Lower leg skin (tissue), 3 donors: ENCODE results near the gene CR1L.

ENCODE experiments used
- POLR2A ChIP-seq, 2 donors: fragments of 450-650 bp; IDR thresholded peaks; one replicate each; pipeline ENCODE4 v1.6.1; 2016 to 2017; ENCODE audit warnings: antibody characterized with exemption in 2 of 2, mild to moderate bottlenecking in 1 of 2, moderate library complexity in 1 of 2
- TF ChIP-seq, protein P1 (sequence below), 3 donors: fragments of 450-650 bp; IDR thresholded peaks; one replicate each; pipeline ENCODE4 v1.5.1; 2016; ENCODE audit warnings: antibody characterized with exemption in 3 of 3, mild to moderate bottlenecking in 3 of 3, moderate library complexity in 2 of 3

DNA sequence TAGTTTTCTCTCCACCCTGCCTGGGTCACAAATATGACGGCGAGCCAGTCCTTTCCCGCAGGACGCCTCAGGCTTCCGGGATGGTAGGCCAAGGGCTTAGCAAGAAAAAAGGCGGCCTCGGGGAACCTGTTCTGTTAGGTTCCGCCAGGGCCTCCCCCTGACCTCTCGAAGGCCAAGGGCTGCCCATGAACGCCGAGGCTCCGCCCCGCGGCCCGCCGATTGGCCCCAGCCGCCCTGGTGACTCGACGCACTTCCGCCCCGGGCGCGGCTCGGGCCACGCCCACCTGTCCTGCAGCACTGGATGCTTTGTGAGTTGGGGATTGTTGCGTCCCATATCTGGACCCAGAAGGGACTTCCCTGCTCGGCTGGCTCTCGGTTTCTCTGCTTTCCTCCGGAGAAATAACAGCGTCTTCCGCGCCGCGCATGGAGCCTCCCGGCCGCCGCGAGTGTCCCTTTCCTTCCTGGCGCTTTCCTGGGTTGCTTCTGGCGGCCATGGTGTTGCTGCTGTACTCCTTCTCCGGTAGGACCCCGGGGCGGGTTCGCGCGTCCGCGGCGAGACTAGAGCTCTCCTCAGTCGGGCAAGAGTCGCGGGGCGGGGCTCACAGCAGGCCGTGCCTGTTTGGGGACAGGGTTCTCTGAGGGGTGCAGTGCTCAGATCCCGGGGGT is 107.0 kb downstream of the CR1L start, which contains the start of gene CD46:
- peak in 1 of 2 donors; percentile 42 for TF ChIP-seq POLR2A (IDR thresholded peaks at IDR 0.05)
- TF ChIP-seq, protein P1, sequence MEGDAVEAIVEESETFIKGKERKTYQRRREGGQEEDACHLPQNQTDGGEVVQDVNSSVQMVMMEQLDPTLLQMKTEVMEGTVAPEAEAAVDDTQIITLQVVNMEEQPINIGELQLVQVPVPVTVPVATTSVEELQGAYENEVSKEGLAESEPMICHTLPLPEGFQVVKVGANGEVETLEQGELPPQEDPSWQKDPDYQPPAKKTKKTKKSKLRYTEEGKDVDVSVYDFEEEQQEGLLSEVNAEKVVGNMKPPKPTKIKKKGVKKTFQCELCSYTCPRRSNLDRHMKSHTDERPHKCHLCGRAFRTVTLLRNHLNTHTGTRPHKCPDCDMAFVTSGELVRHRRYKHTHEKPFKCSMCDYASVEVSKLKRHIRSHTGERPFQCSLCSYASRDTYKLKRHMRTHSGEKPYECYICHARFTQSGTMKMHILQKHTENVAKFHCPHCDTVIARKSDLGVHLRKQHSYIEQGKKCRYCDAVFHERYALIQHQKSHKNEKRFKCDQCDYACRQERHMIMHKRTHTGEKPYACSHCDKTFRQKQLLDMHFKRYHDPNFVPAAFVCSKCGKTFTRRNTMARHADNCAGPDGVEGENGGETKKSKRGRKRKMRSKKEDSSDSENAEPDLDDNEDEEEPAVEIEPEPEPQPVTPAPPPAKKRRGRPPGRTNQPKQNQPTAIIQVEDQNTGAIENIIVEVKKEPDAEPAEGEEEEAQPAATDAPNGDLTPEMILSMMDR (IDR thresholded peaks at IDR 0.05) = no peak
